SU-DHL-6 (cell line): ENCODE data around the gene NYAP2.

Source experiments
- H2AFZ ChIP-seq: fragments of 200-600 bp; sonication (generic); 2 replicates; pipeline ENCODE4 v1.6.1; 2014; ENCODE audit warnings: low read depth, mild to moderate bottlenecking, moderate library complexity, mixed read lengths, antibody characterized with exemption, low read length; ENCODE audit not compliant: severe bottlenecking
- H3F3A ChIP-seq: fragments of 200-600 bp; shearing (Covaris generic); 2 replicates; pipeline ENCODE4 v1.6.0; 2016; ENCODE audit warnings: antibody characterized with exemption, mild to moderate bottlenecking; ENCODE audit not compliant: insufficient read depth
- H3K27ac ChIP-seq: fragments of 200-600 bp; sonication (generic); 2 replicates; pipeline ENCODE4 v1.5.1; 2016; ENCODE audit warnings: low read depth, mild to moderate bottlenecking, low read length, moderate library complexity, mixed read lengths
- H3K27me3 ChIP-seq: fragments of 200-600 bp; sonication (generic), shearing (Covaris generic); 2 replicates; pipeline ENCODE4 v1.6.0; 2014; ENCODE audit warnings: mild to moderate bottlenecking, low read length
- H3K36me3 ChIP-seq: fragments of 200-600 bp; sonication (generic); 2 replicates; pipeline ENCODE4 v1.6.1; 2014; ENCODE audit warnings: mild to moderate bottlenecking, low read length, mixed read lengths
- H3K4me2 ChIP-seq: fragments of 300-600, 200-600 bp; shearing (Covaris generic), sonication (generic); 2 replicates; pipeline ENCODE4 v1.6.0; 2014; ENCODE audit warnings: low read length, low read depth, mild to moderate bottlenecking; ENCODE audit not compliant: poor library complexity, severe bottlenecking
- H3K4me3 ChIP-seq: fragments of 200-600 bp; sonication (generic); 2 replicates; pipeline ENCODE4 v1.5.1; 2014; ENCODE audit warnings: antibody characterized with exemption, low read length, mild to moderate bottlenecking, mixed read lengths; ENCODE audit not compliant: insufficient read depth, poor library complexity, severe bottlenecking
- H3K79me2 ChIP-seq: fragments of 200-600 bp; sonication (generic); 2 replicates; pipeline ENCODE4 v1.6.1; 2014; ENCODE audit warnings: mild to moderate bottlenecking, low read length, moderate library complexity; ENCODE audit not compliant: insufficient read depth
- H3K9ac ChIP-seq: fragments of 200-600 bp; sonication (generic); 2 replicates; pipeline ENCODE4 v1.7.0; 2014; ENCODE audit warnings: mild to moderate bottlenecking, low read length
- H3K9me2 ChIP-seq: fragments of 200-600 bp; sonication (generic); replicated peaks from 2 replicates; pipeline ENCODE4 v1.6.1; 2014; ENCODE audit warnings: low read length; ENCODE audit not compliant: insufficient read depth
- H3K9me3 ChIP-seq: fragments of 200-600 bp; sonication (generic); 2 replicates; pipeline ENCODE4 v1.6.1; 2014; ENCODE audit warnings: low read length, mixed read lengths; ENCODE audit not compliant: insufficient read depth
- H4K20me1 ChIP-seq: fragments of 200-600 bp; sonication (generic); 2 replicates; pipeline ENCODE4 v1.6.1; 2014; ENCODE audit warnings: low read depth, mild to moderate bottlenecking, antibody characterized with exemption, low read length, moderate library complexity, mixed read lengths
- EZH2phosphoT487 ChIP-seq: fragments of 200-600 bp; sonication (generic), shearing (Covaris generic); conservative IDR thresholded peaks from 2 replicates; pipeline ENCODE4 v1.6.1; 2018; ENCODE audit warnings: mild to moderate bottlenecking, antibody characterized with exemption, low read length, moderate library complexity, mixed read lengths
- TF ChIP-seq, protein P1 (sequence below): fragments of 200-600 bp; sonication (generic); IDR thresholded peaks from one replicate; pipeline ENCODE4 v1.5.1; 2017; ENCODE audit warnings: antibody characterized with exemption, mild to moderate bottlenecking, low read length, moderate library complexity; ENCODE audit not compliant: insufficient read depth, poor library complexity, severe bottlenecking

NYAP2 gene

DNA sequence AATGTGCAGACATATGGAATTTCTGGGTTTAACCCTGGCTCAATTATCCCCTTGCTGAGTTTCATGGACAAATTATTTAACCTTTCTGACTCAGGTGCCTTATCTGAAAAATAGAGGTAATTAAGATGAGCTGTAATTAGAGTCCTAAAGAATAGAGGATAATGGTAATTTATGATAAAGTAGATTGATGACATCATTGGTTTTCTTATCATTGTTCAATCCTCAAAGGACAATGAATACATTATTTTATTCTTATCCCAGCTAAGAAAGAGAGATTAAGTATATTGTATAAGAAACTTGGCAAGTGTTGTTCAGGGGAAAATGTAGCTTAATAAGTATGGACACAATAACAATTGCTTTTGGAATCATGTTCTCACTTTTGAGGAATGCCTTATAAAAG lies 279.3 kb downstream of the NYAP2 start:
- Histone ChIP-seq H3F3A (no peaks in the 10 kb centered on the region), H3K4me3 (no peak overlapping the region), H3K27me3 (no peaks in the 10 kb centered on the region), H3K4me2 (no peak overlapping the region), H3K36me3 (no peaks in the 10 kb centered on the region), H3K79me2 (no peaks in the 10 kb centered on the region), H3K27ac (no peak overlapping the region), H3K9ac (no peak overlapping the region), H3K9me3 (no peaks in the 10 kb centered on the region), H3K9me2 (no peaks in the 10 kb centered on the region), H2AFZ (no peak overlapping the region), H4K20me1 (no peaks in the 10 kb centered on the region)
- TF ChIP-seq EZH2phosphoT487: no peak
- TF ChIP-seq, protein P1, sequence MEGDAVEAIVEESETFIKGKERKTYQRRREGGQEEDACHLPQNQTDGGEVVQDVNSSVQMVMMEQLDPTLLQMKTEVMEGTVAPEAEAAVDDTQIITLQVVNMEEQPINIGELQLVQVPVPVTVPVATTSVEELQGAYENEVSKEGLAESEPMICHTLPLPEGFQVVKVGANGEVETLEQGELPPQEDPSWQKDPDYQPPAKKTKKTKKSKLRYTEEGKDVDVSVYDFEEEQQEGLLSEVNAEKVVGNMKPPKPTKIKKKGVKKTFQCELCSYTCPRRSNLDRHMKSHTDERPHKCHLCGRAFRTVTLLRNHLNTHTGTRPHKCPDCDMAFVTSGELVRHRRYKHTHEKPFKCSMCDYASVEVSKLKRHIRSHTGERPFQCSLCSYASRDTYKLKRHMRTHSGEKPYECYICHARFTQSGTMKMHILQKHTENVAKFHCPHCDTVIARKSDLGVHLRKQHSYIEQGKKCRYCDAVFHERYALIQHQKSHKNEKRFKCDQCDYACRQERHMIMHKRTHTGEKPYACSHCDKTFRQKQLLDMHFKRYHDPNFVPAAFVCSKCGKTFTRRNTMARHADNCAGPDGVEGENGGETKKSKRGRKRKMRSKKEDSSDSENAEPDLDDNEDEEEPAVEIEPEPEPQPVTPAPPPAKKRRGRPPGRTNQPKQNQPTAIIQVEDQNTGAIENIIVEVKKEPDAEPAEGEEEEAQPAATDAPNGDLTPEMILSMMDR: no peak

DNA sequence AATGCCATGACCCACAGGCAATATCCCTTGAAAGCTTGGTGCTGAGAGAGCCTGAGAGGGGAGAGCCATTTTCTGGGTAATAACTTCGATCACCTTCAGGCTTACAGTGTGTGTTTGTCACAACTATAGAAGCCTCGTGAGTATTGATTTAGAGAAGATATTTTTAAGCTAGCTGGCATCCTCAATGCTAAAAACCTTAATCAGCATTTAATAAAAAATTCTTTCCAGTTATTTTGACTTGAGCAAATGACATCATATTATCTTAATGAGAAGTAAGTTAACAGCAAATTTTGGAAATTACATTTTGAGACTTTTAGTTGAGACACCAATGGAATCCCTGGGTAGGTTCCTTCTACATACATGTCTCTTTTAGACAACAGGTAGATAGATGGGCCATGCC lies 283.7 kb downstream of the NYAP2 start:
- no peaks in the 10 kb centered on the region for H3K9me3 ChIP-seq
- H3K79me2 ChIP-seq: no peaks in the 10 kb centered on the region
- H3K4me3 ChIP-seq: no peak overlapping the region
- H3K36me3 ChIP-seq: no peaks in the 10 kb centered on the region
- H3K9ac ChIP-seq: no peak overlapping the region
- no peak for TF ChIP-seq EZH2phosphoT487
- TF ChIP-seq, protein P1: no peak
- H3K4me2 ChIP-seq: no peak overlapping the region
- H3K9me2 ChIP-seq: no peaks in the 10 kb centered on the region
- no peaks in the 10 kb centered on the region for H3F3A ChIP-seq
- H3K27me3 ChIP-seq: no peaks in the 10 kb centered on the region
- no peak overlapping the region for H2AFZ ChIP-seq
- no peaks in the 10 kb centered on the region for H4K20me1 ChIP-seq
- no peak overlapping the region for H3K27ac ChIP-seq

DNA sequence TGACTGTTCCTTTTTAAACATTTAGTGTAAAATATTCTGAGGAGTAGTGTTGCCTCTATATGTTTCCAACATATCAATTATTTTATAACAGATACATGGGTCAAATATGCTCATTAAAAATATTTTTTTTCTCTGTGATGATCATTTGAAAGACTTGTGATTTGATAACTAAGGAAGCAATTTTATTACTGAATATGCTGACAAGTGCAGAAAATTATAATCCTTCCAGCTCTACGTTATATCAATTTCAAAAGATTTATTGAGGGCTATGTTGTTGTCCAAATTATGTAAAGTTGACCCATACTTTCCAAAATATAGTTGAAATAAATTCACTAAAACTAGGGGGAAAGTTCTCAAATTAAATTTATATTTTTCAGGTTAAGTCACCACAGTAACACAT lies 290.6 kb downstream of the NYAP2 start:
- H3K9me3 ChIP-seq: no peaks in the 10 kb centered on the region
- H3K4me3 ChIP-seq: no peak overlapping the region
- no peak overlapping the region for H2AFZ ChIP-seq
- no peak overlapping the region for H3K4me2 ChIP-seq
- no peak for TF ChIP-seq EZH2phosphoT487
- TF ChIP-seq, protein P1: no peak
- no peak overlapping the region for H3K9ac ChIP-seq
- H3K9me2 ChIP-seq: no peaks in the 10 kb centered on the region
- no peaks in the 10 kb centered on the region for H3K27me3 ChIP-seq
- no peaks in the 10 kb centered on the region for H3K36me3 ChIP-seq
- no peaks in the 10 kb centered on the region for H3K79me2 ChIP-seq
- no peaks in the 10 kb centered on the region for H4K20me1 ChIP-seq
- no peak overlapping the region for H3K27ac ChIP-seq
- H3F3A ChIP-seq: no peaks in the 10 kb centered on the region
